ACHN (cell line): ENCODE results near the gene LTBP2.
"Not testable (repeated sequence)": the region's sequence is repeated elsewhere in the genome, so short reads cannot be mapped to it uniquely, and the experiment has no call there.

Experiments
- DNase-seq: peaks from one replicate; pipeline ENCODE4 v3.0.0-alpha.2; 2015
- in situ Hi-C: cut with HindIII; loops from 2 replicates; pipeline ENCODE4 v1.10.0; 2017; ENCODE audit warnings: low sequenced_read_pairs, low pct_ligation_motif_present, low pct_unique_long_range_greater_than_20kb

Gene LTBP2

DNA sequence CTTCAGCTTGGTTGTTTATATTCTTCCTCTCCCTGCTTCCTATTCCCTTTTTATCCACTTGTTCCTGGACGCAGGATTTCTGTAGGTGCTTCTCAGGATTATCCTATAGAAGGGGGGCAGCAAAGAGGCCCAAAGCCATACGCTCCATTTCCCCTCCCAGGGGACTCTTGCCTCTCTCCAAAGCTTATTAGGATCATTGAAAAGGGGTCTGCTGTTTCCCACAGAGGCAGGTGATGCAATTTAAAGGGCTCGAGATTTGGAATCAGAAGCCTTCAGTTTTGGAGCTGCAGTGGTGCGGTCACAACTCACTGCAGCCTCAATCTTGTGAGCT, 154.5 kb downstream of the LTBP2 start:
- in situ Hi-C loops: no loop called here
- DNase-seq: no peak

DNA sequence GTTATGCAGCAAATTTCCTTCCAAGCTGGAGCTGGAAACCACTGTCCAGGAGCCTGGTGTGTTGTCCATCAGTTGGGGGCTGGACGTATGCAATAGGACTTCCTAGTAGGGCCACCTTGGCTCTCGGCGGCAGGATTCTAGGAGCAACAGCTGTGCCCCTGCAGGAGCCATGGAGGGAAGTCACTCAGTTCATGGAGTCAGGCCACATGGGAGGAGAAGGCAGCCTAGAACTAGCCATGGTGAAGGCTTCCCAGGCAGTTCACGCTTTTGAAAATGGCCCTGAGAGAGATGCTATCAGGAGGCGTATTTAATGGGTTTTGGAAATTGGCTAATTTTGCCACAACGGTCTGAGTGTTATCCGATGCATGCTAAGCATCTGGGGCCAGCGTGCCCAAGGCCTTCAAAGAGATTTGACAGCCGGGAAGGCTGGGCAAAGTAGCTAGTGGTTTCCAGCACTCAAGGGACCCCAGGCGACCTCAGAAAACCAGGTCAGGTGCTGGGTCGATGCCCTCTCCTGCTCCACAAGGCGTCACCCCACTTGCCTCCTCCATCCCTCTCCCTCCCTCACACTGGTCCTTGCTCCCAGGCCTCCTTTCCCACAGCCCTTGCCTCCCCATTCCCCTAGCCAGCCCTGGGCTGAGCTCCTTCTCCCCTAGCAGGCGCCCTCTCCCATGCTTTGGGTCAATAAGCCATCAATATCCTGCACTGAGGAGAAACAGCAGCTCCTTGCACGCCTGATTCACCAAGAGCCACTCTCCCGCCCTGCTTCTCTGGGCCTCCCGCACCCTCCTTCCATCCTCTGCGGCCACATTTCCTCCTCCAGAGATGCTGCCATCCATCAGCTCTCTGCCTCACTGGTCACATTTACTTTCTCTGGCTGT, 155.1 kb downstream of the LTBP2 start:
- no peak for DNase-seq
- in situ Hi-C loops: no loop called here

DNA sequence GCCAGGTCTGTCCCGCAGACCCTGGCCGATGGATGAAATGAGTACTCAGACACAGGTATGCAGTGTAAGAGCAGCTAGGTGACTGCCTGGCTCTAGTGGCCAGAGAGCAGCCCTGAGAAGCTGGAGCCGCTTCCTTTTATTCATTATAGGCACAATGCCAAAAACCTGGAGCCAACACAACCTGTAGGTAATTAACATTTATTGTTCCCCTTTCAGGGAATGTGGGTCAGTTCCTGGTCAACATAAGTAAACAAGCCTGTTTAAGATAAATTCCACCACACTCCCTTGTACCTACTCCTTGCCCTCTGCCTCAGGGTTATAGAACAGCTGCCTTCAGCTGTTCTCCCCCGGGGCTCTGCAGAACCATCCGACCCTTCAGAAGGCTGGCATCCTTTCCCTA, 157.6 kb downstream of the LTBP2 start:
- DNase-seq, in situ Hi-C loops: not testable (repeated sequence)
